Fibroblast of lung (primary cell): ENCODE measurements around the gene TRAT1. TPM values are rescaled to one million over a fixed set of nuclear protein-coding genes. Genes with fewer than 3 reads are reported as not detected.

Experiments used
- DNase-seq, 2 donors: peaks; one replicate each; pipeline versions ENCODE4 v3.0.0 to v3.0.0-alpha.2; 2010; ENCODE audit warnings: low read depth in 2 of 2
- H2AFZ ChIP-seq: 2 replicates; pipeline ENCODE4 v1.5.1; 2012; ENCODE audit warnings: low read length, control low read depth, inconsistent platforms
- H3K27ac ChIP-seq: 2 replicates; pipeline ENCODE4 v1.5.1; 2011; ENCODE audit warnings: low read length, control low read depth; ENCODE audit not compliant: insufficient read depth
- H3K27me3 ChIP-seq: 2 replicates; pipeline ENCODE4 v1.5.1; 2011; ENCODE audit warnings: mild to moderate bottlenecking, low read length; ENCODE audit not compliant: control insufficient read depth, insufficient read depth
- H3K36me3 ChIP-seq: 2 replicates; pipeline ENCODE4 v1.5.1; 2011; ENCODE audit warnings: low read length; ENCODE audit not compliant: control insufficient read depth, insufficient read depth
- H3K4me1 ChIP-seq: 2 replicates; pipeline ENCODE4 v1.5.1; 2011; ENCODE audit warnings: low read length; ENCODE audit not compliant: control insufficient read depth, insufficient read depth; ENCODE audit errors: extremely low read depth
- H3K4me2 ChIP-seq: 2 replicates; pipeline ENCODE4 v1.5.1; 2011; ENCODE audit warnings: low read length, control low read depth; ENCODE audit not compliant: insufficient read depth; ENCODE audit errors: extremely low read depth
- H3K4me3 ChIP-seq, 4 experiments: fragments of 200-600 bp in 1 of 4; sonication (generic) in 1 of 4; replicated peaks in 1 of 4; 2 replicates each; pipeline ENCODE4 v1.5.1; 2011 to 2016; ENCODE audit warnings: low read length in 4 of 4, low read depth in 3 of 4, mild to moderate bottlenecking in 3 of 4, control low read depth in 2 of 4, inconsistent platforms in 1 of 4, mixed read lengths in 1 of 4; ENCODE audit not compliant: insufficient read depth in 1 of 4; ENCODE audit errors: control extremely low read depth in 1 of 4
- H3K79me2 ChIP-seq: 2 replicates; pipeline ENCODE4 v1.5.1; 2012; ENCODE audit warnings: mild to moderate bottlenecking, low read length, inconsistent platforms; ENCODE audit not compliant: control insufficient read depth, insufficient read depth
- H3K9ac ChIP-seq: 2 replicates; pipeline ENCODE4 v1.5.1; 2011; ENCODE audit warnings: mild to moderate bottlenecking, low read length, control low read depth; ENCODE audit not compliant: insufficient read depth
- H3K9me3 ChIP-seq: 2 replicates; pipeline ENCODE4 v1.5.1; 2012; ENCODE audit warnings: low read depth, low read length; ENCODE audit not compliant: control insufficient read depth, insufficient read depth
- H4K20me1 ChIP-seq: 2 replicates; pipeline ENCODE4 v1.5.1; 2011; ENCODE audit warnings: low read length; ENCODE audit not compliant: control insufficient read depth, insufficient read depth; ENCODE audit errors: extremely low read depth
- EZH2 ChIP-seq: IDR thresholded peaks from 2 replicates; pipeline ENCODE4 v1.5.1; 2012; ENCODE audit warnings: low read length, control low read depth, mild to moderate bottlenecking; ENCODE audit errors: missing control alignments
- polyA plus RNA-seq, 2 donors: library from polyadenylated mRNA; depleted of rRNA in 1 of 2; stranded (reverse) in 1 of 2; unstranded in 1 of 2; fragments of >200 nt; gene quantifications; 2 replicates each; pipeline ENCODE4 v1.2.1, GENCODE V29; 2011 to 2012; ENCODE audit warnings: missing spikeins in 1 of 2
- total RNA-seq: library from RNA; depleted of rRNA; stranded (reverse); fragments of >200 nt; gene quantifications from 2 replicates; pipeline ENCODE4 v1.2.1, GENCODE V29; 2014
- TF ChIP-seq, protein P1 (sequence below), 2 donors: IDR thresholded peaks in 1 of 2; conservative IDR thresholded peaks in 1 of 2; 1 replicate in 1 of 2; 2 replicates in 1 of 2; pipeline ENCODE4 v1.5.1; 2011 to 2012; ENCODE audit warnings: low read length in 2 of 2, control low read depth in 1 of 2, inconsistent platforms in 1 of 2, low read depth in 1 of 2, mild to moderate bottlenecking in 1 of 2

TRAT1 gene
- total and polyA plus RNA-seq, 2 donors (not counting 1 experiment from before 2014, with no cell fraction given), result not detected

DNA sequence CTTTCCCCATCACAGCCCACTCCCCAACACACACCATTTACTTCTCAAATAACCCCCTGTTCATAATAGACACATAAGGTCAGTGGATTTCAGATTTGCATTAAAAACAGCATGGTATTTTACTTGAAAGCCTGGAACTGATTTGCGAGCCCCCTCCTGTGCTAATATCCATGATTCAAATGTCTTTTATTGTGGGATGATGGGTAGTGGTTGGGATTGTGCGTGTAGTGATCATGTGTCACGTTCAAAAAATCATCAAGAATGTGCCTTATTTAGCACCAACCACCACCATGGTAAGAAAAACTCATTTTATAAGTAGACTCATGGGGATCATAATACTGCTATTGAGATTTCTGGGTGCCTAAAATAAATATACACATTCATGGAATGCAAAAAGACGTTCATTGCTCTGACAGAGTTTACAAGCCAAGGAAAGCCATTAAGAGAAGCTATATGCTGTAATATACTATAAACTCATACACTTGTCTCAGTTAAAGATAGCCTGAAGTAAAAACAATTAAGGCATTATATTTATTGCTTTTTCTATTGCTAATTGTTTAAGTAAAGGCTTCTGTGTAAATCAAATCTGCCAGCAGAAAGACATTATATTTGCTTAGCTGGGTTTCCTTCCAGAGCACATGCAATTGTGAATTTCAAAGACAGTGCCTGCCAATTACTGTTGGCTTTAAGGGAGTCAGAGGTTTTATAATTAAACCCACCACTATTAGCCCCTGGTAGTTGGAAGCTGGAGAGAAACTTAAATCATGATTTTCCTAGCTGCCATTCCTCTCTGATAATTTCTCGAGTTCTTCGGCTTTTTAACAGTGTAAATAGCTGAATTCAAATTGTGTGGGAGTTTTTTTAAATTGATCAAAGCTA is 4.0 kb downstream of the TRAT1 start:
- DNase-seq, result no peak

DNA sequence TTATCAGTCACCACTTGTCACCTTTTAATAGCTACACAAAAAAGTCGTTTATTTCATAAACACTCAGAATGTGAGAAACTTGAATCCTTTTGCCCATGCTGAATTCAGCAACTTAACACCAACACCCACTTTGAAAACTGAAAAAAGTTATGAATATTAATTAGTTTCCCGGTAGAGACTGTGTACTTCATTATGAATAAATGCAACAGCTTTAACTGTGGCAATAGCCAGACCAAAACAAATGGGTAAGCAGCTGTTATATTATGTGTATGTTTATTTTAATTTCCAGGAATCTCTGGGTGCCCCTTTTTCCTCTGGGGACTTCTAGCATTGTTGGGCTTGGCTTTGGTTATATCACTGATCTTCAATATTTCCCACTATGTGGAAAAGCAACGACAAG is 7.8 kb downstream of the TRAT1 start:
- Histone ChIP-seq H3K9me3 (no peaks in the 10 kb centered on the region), H3K27ac (no peak overlapping the region), H3K4me2 (no peak overlapping the region), H3K27me3 (no peaks in the 10 kb centered on the region), H3K79me2 (no peaks in the 10 kb centered on the region), H3K9ac (no peak overlapping the region), H3K4me1 (no peaks in the 10 kb centered on the region), H3K4me3 (no peak overlapping the region), H3K36me3 (no peaks in the 10 kb centered on the region), H4K20me1 (no peaks in the 10 kb centered on the region), H2AFZ (no peak overlapping the region)
- DNase-seq, result no peak
- TF ChIP-seq, protein P1, sequence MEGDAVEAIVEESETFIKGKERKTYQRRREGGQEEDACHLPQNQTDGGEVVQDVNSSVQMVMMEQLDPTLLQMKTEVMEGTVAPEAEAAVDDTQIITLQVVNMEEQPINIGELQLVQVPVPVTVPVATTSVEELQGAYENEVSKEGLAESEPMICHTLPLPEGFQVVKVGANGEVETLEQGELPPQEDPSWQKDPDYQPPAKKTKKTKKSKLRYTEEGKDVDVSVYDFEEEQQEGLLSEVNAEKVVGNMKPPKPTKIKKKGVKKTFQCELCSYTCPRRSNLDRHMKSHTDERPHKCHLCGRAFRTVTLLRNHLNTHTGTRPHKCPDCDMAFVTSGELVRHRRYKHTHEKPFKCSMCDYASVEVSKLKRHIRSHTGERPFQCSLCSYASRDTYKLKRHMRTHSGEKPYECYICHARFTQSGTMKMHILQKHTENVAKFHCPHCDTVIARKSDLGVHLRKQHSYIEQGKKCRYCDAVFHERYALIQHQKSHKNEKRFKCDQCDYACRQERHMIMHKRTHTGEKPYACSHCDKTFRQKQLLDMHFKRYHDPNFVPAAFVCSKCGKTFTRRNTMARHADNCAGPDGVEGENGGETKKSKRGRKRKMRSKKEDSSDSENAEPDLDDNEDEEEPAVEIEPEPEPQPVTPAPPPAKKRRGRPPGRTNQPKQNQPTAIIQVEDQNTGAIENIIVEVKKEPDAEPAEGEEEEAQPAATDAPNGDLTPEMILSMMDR (conservative IDR thresholded peaks at IDR 0.05 in 1 of 2, IDR thresholded peaks at IDR 0.05 in 1 of 2; ENCODE audit: low read depth in 1 of 2, low read length in 2 of 2), result no peak
- no peak for TF ChIP-seq EZH2

More for the DNA sequence above, 4.0 kb downstream of the TRAT1 start:
- Histone ChIP-seq H3K9ac (no peak overlapping the region), H3K36me3 (no peaks in the 10 kb centered on the region), H3K27me3 (no peaks in the 10 kb centered on the region), H4K20me1 (no peaks in the 10 kb centered on the region), H3K9me3 (no peaks in the 10 kb centered on the region), H2AFZ (no peak overlapping the region), H3K4me3 (no peak overlapping the region), H3K4me2 (no peak overlapping the region), H3K4me1 (no peaks in the 10 kb centered on the region), H3K27ac (no peak overlapping the region), H3K79me2 (no peaks in the 10 kb centered on the region)
- TF ChIP-seq, protein P1 (conservative IDR thresholded peaks at IDR 0.05 in 1 of 2, IDR thresholded peaks at IDR 0.05 in 1 of 2; ENCODE audit: low read depth in 1 of 2, low read length in 2 of 2), result no peak
- no peak for TF ChIP-seq EZH2

DNA sequence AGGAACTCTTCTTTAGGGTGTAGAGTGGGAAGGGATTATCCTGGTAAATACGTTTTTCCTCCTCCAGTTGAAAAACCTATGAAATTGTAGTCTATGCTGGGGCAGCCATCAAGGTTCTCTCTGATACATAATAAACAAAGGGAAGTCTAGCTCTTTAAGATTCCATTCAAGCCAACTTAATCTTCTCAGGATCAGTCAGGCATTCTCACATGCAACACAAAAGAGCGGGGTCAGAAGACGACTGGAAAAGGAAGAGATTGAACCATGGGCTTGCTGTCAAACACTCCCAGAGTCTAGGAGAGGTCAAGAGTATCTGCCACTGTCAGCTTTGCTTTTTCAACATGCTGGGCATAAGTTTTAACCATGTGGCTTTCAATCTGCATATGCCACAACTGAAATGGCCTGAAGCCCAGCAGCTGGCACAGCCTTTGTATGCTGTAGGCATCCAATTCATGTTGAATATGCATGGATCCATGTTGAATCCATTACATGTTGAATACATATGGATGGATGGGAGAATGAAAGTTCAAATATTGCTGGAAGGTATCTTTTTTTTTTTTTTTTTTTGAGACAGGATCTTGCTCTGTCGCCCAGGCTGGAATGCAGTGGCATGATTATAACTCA is 8.5 kb downstream of the TRAT1 start:
- no peaks in the 10 kb centered on the region for H3K27me3 ChIP-seq
- TF ChIP-seq, protein P1 (conservative IDR thresholded peaks at IDR 0.05 in 1 of 2, IDR thresholded peaks at IDR 0.05 in 1 of 2; ENCODE audit: low read depth in 1 of 2, low read length in 2 of 2), result no peak
- H3K4me1 ChIP-seq, result no peaks in the 10 kb centered on the region
- no peaks in the 10 kb centered on the region for H4K20me1 ChIP-seq
- no peak overlapping the region for H3K4me2 ChIP-seq
- no peak overlapping the region for H3K4me3 ChIP-seq
- H3K36me3 ChIP-seq, result no peaks in the 10 kb centered on the region
- H2AFZ ChIP-seq, result no peak overlapping the region
- no peak overlapping the region for H3K27ac ChIP-seq
- no peak overlapping the region for H3K9ac ChIP-seq
- no peaks in the 10 kb centered on the region for H3K79me2 ChIP-seq
- no peaks in the 10 kb centered on the region for H3K9me3 ChIP-seq
- no peak for DNase-seq
